Mucosa of descending colon (tissue), 3 donors: Measurements from ENCODE around the gene MMAB. TPM values are rescaled to one million over a fixed set of nuclear protein-coding genes. Genes with fewer than 3 reads are reported as not detected.

Source experiments
- ATAC-seq: fragments of 200-7000 bp; cut with Tn5 transposase; one replicate; pipeline ENCODE4 v1.9.1; 2020; ENCODE audit warnings: mild to moderate bottlenecking, moderate library complexity
- DNase-seq, 3 donors: peaks; one replicate each; pipeline ENCODE4 v3.0.0-alpha.2; 2020
- H3K36me3 ChIP-seq: fragments of 200-600 bp; one replicate; pipeline ENCODE4 v1.8.0; 2021; ENCODE audit warnings: low read depth, mild to moderate bottlenecking
- H3K4me1 ChIP-seq: fragments of 200-600 bp; one replicate; pipeline ENCODE4 v1.8.0; 2021; ENCODE audit warnings: low read depth, mild to moderate bottlenecking
- H3K4me3 ChIP-seq: fragments of 200-600 bp; one replicate; pipeline ENCODE4 v1.8.0; 2021; ENCODE audit warnings: mild to moderate bottlenecking
- H3K9me3 ChIP-seq: fragments of 200-600 bp; one replicate; pipeline ENCODE4 v1.8.0; 2021; ENCODE audit warnings: mild to moderate bottlenecking
- intact Hi-C, 2 donors: fragments of 100-400 bp; cut with DNase I in 1 of 2; cut with micrococcal nuclease in 1 of 2; formaldehyde crosslinking; loops; one replicate each; pipeline versions ENCODE4 v1.11.0 to v1.11.1; 2022; cut with DNase I, micrococcal nuclease
- long read RNA-seq, 2 donors: library from polyadenylated mRNA; unstranded; transcript quantifications; one replicate each; pipeline ENCODE4 v2.0.0, GENCODE V29; 2019 to 2021
- total RNA-seq, 3 donors: library from RNA; stranded (reverse); fragmentation: NEBNext Ultra II Directional in 2 of 3; extraction: Animal tissue kit (Norgen Biotek cat#: 25700) in 2 of 3; gene quantifications; one replicate each; pipeline versions ENCODE4 v1.2.1 to v1.2.4, GENCODE V29; 2021 to 2023
- TF ChIP-seq, protein P1 (sequence below): fragments of 200-600 bp; IDR thresholded peaks from one replicate; pipeline ENCODE4 v1.8.0; 2022; ENCODE audit warnings: antibody characterized with exemption, mild to moderate bottlenecking
- donor health status: DM: no; HTN: no; CAD: no; lungs with moderate emphysema.
- donor health status: DM: no; HTN: no; CAD: no.
- donor health status: DM: no; HTN: yes; CAD: no.

MMAB gene
- 10 to 100 TPM; 29.9 to 45.5 (median 42.0) TPM for total RNA-seq
- long read RNA-seq, donor 1, full-length matches to known transcripts = 15 of 21 reads
- long read RNA-seq, donor 1, partial matches to known transcripts = 1 of 21 reads
- long read RNA-seq, donor 1, other reads (novel, unspliced or antisense) = 5 of 21 reads
- long read RNA-seq, donor 2, full-length matches to known transcripts = 27 of 29 reads
- long read RNA-seq, donor 2, partial matches to known transcripts = 2 of 29 reads
- long read RNA-seq, donor 2, other reads (novel, unspliced or antisense) = 0 of 29 reads

DNA sequence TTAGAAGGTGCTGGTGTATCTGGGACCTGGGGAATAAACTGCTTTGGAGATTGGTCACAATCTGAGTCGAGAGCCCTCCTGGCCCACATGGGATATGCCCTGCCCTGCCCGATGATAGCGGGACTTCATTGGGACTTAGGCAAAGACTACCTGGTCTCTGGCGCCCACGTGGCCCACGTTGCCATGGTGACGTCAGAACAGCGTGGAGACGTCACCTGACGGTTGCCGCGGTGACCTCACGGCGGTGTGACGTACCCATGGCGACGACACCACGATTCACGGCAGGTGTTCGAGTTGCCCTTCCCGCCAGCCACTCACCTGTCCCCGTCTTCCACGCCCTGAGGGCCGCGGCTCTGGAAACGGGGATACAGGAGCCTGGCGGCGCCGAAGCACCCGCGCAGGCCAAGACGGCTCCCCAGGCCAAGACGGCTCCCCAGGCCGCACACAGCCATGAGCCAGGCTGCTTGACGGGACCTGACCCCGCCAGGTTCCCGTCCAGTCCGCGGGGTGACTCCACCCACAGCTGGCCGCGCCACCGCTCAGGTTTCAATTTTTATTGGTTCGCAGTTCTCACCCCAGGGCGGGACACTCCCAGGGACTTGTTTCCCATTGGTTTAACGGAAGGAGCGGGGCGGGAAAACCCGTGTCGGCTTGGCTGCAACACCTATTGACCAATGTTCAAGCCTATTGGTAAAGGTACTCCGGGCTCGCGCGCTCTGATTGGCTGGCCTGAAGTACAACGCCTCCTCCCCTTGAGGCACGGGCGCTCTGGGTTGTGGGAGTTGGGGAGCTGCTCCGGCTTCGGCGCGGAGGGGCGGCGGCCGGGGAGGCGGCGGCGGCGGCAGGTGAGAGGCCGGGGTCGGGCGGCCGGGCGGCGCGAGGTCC lies at the start of gene MMAB, which contains the start of gene MVK:
Gene MMAB, minus strand, starts transcription at position 476 of the 885 bp plus-strand sequence. Its CDS starts 24 bp downstream, at position 452.
Gene MVK, plus strand, starts transcription at position 766 of the 885 bp plus-strand sequence. CDS start 1,029 bp downstream, outside the sequence.
- peak; percentile 99 for DNase-seq
- TF ChIP-seq, protein P1, sequence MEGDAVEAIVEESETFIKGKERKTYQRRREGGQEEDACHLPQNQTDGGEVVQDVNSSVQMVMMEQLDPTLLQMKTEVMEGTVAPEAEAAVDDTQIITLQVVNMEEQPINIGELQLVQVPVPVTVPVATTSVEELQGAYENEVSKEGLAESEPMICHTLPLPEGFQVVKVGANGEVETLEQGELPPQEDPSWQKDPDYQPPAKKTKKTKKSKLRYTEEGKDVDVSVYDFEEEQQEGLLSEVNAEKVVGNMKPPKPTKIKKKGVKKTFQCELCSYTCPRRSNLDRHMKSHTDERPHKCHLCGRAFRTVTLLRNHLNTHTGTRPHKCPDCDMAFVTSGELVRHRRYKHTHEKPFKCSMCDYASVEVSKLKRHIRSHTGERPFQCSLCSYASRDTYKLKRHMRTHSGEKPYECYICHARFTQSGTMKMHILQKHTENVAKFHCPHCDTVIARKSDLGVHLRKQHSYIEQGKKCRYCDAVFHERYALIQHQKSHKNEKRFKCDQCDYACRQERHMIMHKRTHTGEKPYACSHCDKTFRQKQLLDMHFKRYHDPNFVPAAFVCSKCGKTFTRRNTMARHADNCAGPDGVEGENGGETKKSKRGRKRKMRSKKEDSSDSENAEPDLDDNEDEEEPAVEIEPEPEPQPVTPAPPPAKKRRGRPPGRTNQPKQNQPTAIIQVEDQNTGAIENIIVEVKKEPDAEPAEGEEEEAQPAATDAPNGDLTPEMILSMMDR = no peak
- H3K4me1 ChIP-seq = peaks cover 12% of the 10 kb centered on the region
- peak; percentile 97 for ATAC-seq
- intact Hi-C loops = no loop called here
- no peaks in the 10 kb centered on the region for H3K36me3 ChIP-seq
- H3K9me3 ChIP-seq = no peaks in the 10 kb centered on the region
- peak within 1 kb of the TSS; percentile 56 for H3K4me3 ChIP-seq

DNA sequence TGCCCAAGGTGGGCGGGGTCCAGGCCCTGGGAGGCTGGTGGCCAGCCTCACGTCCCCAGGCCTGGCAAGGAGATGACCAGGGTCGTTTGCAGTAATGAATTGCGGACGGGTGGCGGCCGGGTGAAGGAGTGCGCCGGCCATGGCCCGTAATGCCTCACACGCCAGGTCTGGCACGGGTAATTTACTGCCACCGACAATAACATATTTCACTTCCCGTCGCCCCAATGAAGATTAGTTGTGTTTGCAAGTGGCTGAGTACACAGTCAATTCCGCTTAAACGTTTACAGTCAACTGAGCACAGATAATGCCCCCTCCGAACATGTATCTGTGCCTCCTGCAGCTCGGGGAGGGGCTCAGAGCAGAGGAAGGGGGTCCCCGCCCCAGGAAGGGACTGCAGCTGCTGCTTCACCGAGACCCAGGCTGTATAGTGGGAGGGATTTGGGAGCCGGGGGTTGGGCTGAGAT lies 48.6 kb upstream of the MMAB start:
- H3K36me3 ChIP-seq = no peaks in the 10 kb centered on the region
- no peak for DNase-seq
- peak; percentile 51 for ATAC-seq
- H3K9me3 ChIP-seq = no peaks in the 10 kb centered on the region
- peaks cover 6% of the 10 kb centered on the region for H3K4me1 ChIP-seq
- no peak overlapping the region for H3K4me3 ChIP-seq
- TF ChIP-seq, protein P1 = no peak
- intact Hi-C loops = no loop called here

DNA sequence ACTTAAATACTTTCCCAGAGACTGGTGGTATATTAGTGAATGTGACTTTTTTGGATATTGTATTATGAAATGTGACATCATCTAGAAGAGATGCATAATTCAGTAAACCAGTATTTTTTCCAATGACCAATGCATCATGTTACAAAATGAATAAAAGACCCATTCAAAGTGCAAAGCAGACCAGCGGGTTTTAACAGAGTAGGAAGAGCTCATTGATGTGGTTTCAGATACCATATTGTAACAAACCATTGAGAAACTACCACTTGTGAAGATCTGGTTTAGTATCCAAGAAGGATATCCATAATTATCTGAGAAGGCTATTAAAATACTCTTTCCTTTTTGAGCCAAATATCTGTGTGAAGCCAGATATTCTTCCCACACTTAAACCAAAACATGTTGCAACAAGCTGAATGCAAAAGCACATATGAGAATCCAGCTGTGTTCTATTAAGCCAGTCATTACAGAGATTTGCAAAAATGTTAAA lies 47.9 kb upstream of the MMAB start:
- H3K4me1 ChIP-seq = peaks cover 6% of the 10 kb centered on the region
- no peaks in the 10 kb centered on the region for H3K9me3 ChIP-seq
- TF ChIP-seq, protein P1 = no peak
- DNase-seq (no peak), ATAC-seq (no peak)
- H3K4me3 ChIP-seq = no peak overlapping the region
- H3K36me3 ChIP-seq = no peaks in the 10 kb centered on the region
- intact Hi-C loops = no loop called here

DNA sequence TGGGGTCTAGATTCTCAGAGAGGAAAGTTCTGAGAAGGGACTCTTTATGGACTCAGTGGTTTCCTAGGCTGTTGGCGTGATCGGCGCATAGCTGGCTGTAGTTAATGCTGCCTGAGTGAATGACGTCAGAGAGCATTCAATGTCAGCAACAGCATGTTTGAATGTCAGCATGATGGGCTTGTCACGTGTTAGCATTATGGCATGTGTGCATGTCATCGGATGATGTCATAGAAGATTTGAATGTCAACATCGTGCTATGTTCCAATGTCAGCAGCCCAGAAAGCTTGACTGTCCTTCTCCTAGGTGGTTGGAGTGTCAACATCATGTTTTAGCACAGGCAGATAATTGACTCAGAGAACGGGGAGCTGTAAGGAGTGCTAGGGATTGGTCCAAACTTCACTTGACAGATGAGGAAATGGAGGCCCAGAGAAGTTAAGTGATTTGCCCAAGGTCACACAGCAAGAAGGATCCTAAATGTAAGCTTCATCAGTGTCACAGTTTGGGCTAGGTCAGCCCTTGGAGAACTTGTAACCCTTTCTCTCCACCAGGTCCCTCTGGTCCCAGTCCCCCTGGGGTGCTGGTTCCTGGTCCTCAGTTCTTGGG lies 45.8 kb upstream of the MMAB start:
- DNase-seq = no peak
- no peaks in the 10 kb centered on the region for H3K36me3 ChIP-seq
- ATAC-seq = no peak
- H3K4me3 ChIP-seq = no peak overlapping the region
- TF ChIP-seq, protein P1 = no peak
- intact Hi-C loops = no loop called here
- peaks cover 6% of the 10 kb centered on the region for H3K4me1 ChIP-seq
- no peaks in the 10 kb centered on the region for H3K9me3 ChIP-seq

DNA sequence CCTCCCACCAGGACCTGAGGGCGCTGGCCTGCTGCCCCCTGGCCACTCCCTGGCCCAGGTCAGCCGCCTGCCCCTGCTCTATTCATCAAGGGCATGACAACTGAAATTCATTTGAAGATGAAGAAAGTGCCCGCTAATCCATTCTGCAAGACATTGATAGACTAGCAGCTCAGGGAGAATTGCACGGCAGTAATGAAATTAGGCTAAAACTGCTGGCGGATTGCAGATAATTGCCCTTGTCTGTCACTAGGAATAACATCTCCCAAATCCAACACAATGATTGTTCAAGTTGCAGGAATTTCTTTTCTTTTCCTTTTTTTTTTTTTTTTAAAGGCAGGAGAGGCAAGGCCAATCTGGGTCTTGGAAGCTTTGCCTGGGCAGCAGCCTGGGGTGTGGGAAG lies 44.8 kb upstream of the MMAB start:
- Histone ChIP-seq H3K36me3 (no peaks in the 10 kb centered on the region), H3K9me3 (no peaks in the 10 kb centered on the region), H3K4me1 (peaks cover 6% of the 10 kb centered on the region), H3K4me3 (no peak overlapping the region)
- ATAC-seq (no peak), DNase-seq (no peak)
- TF ChIP-seq, protein P1 = no peak
- intact Hi-C loops = no loop called here
